GM12878 (cell line): Measurements from ENCODE around the gene SCYL3.

Source experiments
- ATF7 ChIP-seq: fragments of 450-650 bp; IDR thresholded peaks from 2 replicates; pipeline ENCODE4 v1.6.1; 2016; ENCODE audit warnings: low read depth, mild to moderate bottlenecking
- CREB1 ChIP-seq: IDR thresholded peaks from 2 replicates; pipeline ENCODE4 v1.6.1; 2012; ENCODE audit warnings: low read depth, mild to moderate bottlenecking, inconsistent platforms
- EP300 ChIP-seq, 2 experiments: fragments of 150-350 bp in 1 of 2; IDR thresholded peaks; 2 replicates each; pipeline ENCODE4 v1.6.1; 2011 to 2012; ENCODE audit warnings: low read depth in 2 of 2, low read length in 2 of 2, borderline replicate concordance in 1 of 2, improper control_type of control experiment in 1 of 2, inconsistent platforms in 1 of 2; ENCODE audit not compliant: control insufficient read depth in 1 of 2
- EZH2 ChIP-seq: IDR thresholded peaks from 2 replicates; pipeline ENCODE4 v1.6.1; 2012; ENCODE audit warnings: low read depth, mild to moderate bottlenecking, control low read depth, inconsistent platforms, low read length, borderline replicate concordance; ENCODE audit not compliant: control insufficient read depth
- HDGF ChIP-seq: fragments of 450-650 bp; IDR thresholded peaks from 2 replicates; pipeline ENCODE4 v1.6.1; 2016; ENCODE audit warnings: antibody characterized with exemption
- IRF4 ChIP-seq: IDR thresholded peaks from 2 replicates; pipeline ENCODE4 v1.6.1; 2011; ENCODE audit warnings: low read depth, low read length
- MAX ChIP-seq: IDR thresholded peaks from 2 replicates; pipeline ENCODE4 v1.6.1; 2012; ENCODE audit warnings: low read depth, low read length, improper control_type of control experiment
- SIN3A ChIP-seq: IDR thresholded peaks from 2 replicates; pipeline ENCODE4 v1.6.1; 2012; ENCODE audit warnings: low read depth, low read length, improper control_type of control experiment
- SIX5 ChIP-seq: IDR thresholded peaks from 2 replicates; pipeline ENCODE4 v1.6.1; 2011; ENCODE audit warnings: mild to moderate bottlenecking, low read depth, low read length, moderate library complexity; ENCODE audit not compliant: severe bottlenecking
- SREBF2 ChIP-seq: IDR thresholded peaks from 2 replicates; pipeline ENCODE4 v1.6.1; 2012; ENCODE audit warnings: mild to moderate bottlenecking, low read length
- ZNF274 ChIP-seq: IDR thresholded peaks from one replicate; pipeline ENCODE4 v1.8.0; 2011; ENCODE audit not compliant: insufficient read length, insufficient read depth
- ZNF687 ChIP-seq: fragments of 450-650 bp; IDR thresholded peaks from 2 replicates; pipeline ENCODE4 v1.6.1; 2017; ENCODE audit warnings: mild to moderate bottlenecking, moderate library complexity
- TF ChIP-seq, protein P1 (sequence below), 3 experiments: IDR thresholded peaks in 2 of 3; conservative IDR thresholded peaks in 1 of 3; 2 replicates each; pipeline ENCODE4 v1.5.1; 2011; ENCODE audit warnings: low read depth in 3 of 3, low read length in 3 of 3, mild to moderate bottlenecking in 3 of 3, control low read depth in 2 of 3, moderate library complexity in 2 of 3, inconsistent platforms in 1 of 3, mixed read lengths in 1 of 3; ENCODE audit not compliant: control insufficient read depth in 2 of 3, insufficient read depth in 1 of 3; ENCODE audit errors: extremely low read depth in 1 of 3

- TF ChIP-seq CREB1 (no peak), IRF4 (no peak), MAX (no peak), SIN3A (no peak), SIX5 (no peak), ZNF274 (no peak), ZNF687 (no peak), EP300 (IDR thresholded peaks at IDR 0.05; ENCODE audit: borderline replicate concordance in 1 of 2, control insufficient read depth in 1 of 2, low read depth in 2 of 2, low read length in 2 of 2) (no peak), SREBF2 (no peak), EZH2 (no peak), HDGF (no peak), ATF7 (no peak)
- TF ChIP-seq, protein P1, sequence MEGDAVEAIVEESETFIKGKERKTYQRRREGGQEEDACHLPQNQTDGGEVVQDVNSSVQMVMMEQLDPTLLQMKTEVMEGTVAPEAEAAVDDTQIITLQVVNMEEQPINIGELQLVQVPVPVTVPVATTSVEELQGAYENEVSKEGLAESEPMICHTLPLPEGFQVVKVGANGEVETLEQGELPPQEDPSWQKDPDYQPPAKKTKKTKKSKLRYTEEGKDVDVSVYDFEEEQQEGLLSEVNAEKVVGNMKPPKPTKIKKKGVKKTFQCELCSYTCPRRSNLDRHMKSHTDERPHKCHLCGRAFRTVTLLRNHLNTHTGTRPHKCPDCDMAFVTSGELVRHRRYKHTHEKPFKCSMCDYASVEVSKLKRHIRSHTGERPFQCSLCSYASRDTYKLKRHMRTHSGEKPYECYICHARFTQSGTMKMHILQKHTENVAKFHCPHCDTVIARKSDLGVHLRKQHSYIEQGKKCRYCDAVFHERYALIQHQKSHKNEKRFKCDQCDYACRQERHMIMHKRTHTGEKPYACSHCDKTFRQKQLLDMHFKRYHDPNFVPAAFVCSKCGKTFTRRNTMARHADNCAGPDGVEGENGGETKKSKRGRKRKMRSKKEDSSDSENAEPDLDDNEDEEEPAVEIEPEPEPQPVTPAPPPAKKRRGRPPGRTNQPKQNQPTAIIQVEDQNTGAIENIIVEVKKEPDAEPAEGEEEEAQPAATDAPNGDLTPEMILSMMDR (IDR thresholded peaks at IDR 0.05 in 2 of 3, conservative IDR thresholded peaks at IDR 0.05 in 1 of 3; ENCODE audit: control insufficient read depth in 2 of 3, extremely low read depth in 1 of 3, insufficient read depth in 1 of 3, low read depth in 3 of 3, low read length in 3 of 3) = no peak
Measured at GRCh38 chr1:169899519-169900217, 6.0 kb upstream of the SCYL3 start.
